IgD-negative memory B cell (primary cell): Measurements from ENCODE around the gene CELA2A. TPM values are rescaled to one million over a fixed set of nuclear protein-coding genes. Genes with fewer than 3 reads are reported as not detected.

Source experiments
- H3K27ac Mint-ChIP-seq, 3 donors: one replicate each; pipeline ENCODE4 v1.8.0; 2020 to 2022; ENCODE audit warnings: mild to moderate bottlenecking in 3 of 3, mixed read lengths in 3 of 3, moderate library complexity in 1 of 3
- H3K27me3 Mint-ChIP-seq: one replicate; pipeline ENCODE4 v1.8.0; 2021; ENCODE audit warnings: mixed read lengths
- H3K36me3 Mint-ChIP-seq: one replicate; pipeline ENCODE4 v1.8.0; 2020; ENCODE audit warnings: mild to moderate bottlenecking, mixed read lengths
- H3K4me1 Mint-ChIP-seq, 3 donors: one replicate each; pipeline ENCODE4 v1.8.0; 2020 to 2022; ENCODE audit warnings: mixed read lengths in 3 of 3, mild to moderate bottlenecking in 1 of 3
- H3K4me3 Mint-ChIP-seq, 4 donors: one replicate each; pipeline ENCODE4 v1.8.0; 2020 to 2022; ENCODE audit warnings: mild to moderate bottlenecking in 4 of 4, mixed read lengths in 4 of 4, moderate library complexity in 3 of 4
- H3K9me3 Mint-ChIP-seq, 3 donors: one replicate each; pipeline ENCODE4 v1.8.0; 2020 to 2021; ENCODE audit warnings: mixed read lengths in 3 of 3, mild to moderate bottlenecking in 1 of 3
- polyA plus RNA-seq: library from polyadenylated mRNA; unstranded; fragments of 300-500 nt; fragmentation: Illumina TruSeq; gene quantifications from one replicate; pipeline ENCODE4 v1.2.3, GENCODE V29; 2021

Gene CELA2A
- polyA plus RNA-seq, result not detected

- Mint-ChIP-seq H3K27ac (no peak within 1 kb of the TSS), H3K4me3 (no peak within 1 kb of the TSS), H3K36me3 (no peaks in the 10 kb centered on the region), H3K27me3 (peaks cover 6% of the 10 kb centered on the region), H3K4me1 (no peaks in the 10 kb centered on the region), H3K9me3 (peaks cover 0 to 2% (median 0%) of the 10 kb centered on the region in 3 donors)
Measured at GRCh38 chr1:15456313-15456954, at the start of gene CELA2A. Gene CELA2A (plus strand): TSS chr1:15456732. CDS start chr1:15456754, 22 bp downstream.

GRCh38 chr1:15407580-15407979 is 49.0 kb upstream of the CELA2A start:
- peak overlapping the region in 2 of 4 donors; percentile 55 to 72 for H3K4me3 Mint-ChIP-seq
- H3K27ac Mint-ChIP-seq, result peak overlapping the region; percentile 33 to 94 (median 85)
- H3K36me3 Mint-ChIP-seq, result no peaks in the 10 kb centered on the region
- no peaks in the 10 kb centered on the region for H3K9me3 Mint-ChIP-seq
- H3K27me3 Mint-ChIP-seq, result no peaks in the 10 kb centered on the region
- peaks cover 13 to 18% (median 14%) of the 10 kb centered on the region in 3 donors for H3K4me1 Mint-ChIP-seq

GRCh38 chr1:15408890-15409387 is 47.6 kb upstream of the CELA2A start:
- no peaks in the 10 kb centered on the region for H3K36me3 Mint-ChIP-seq

GRCh38 chr1:15409388-15410222 is 46.9 kb upstream of the CELA2A start, which contains the start of gene EFHD2:
Gene EFHD2 (plus strand): TSS chr1:15409888. CDS start chr1:15409972, 84 bp downstream.
- no peaks in the 10 kb centered on the region for H3K27me3 Mint-ChIP-seq
- H3K36me3 Mint-ChIP-seq, result no peaks in the 10 kb centered on the region
- peaks cover 16 to 22% (median 21%) of the 10 kb centered on the region in 3 donors for H3K4me1 Mint-ChIP-seq
- peak within 1 kb of the TSS; percentile 87 to 96 (median 92) for H3K27ac Mint-ChIP-seq
- peak within 1 kb of the TSS; percentile 88 to 98 (median 92) for H3K4me3 Mint-ChIP-seq
- no peaks in the 10 kb centered on the region for H3K9me3 Mint-ChIP-seq

More at GRCh38 chr1:15408890-15409387, 47.6 kb upstream of the CELA2A start:
- no peaks in the 10 kb centered on the region for H3K9me3 Mint-ChIP-seq
- no peaks in the 10 kb centered on the region for H3K27me3 Mint-ChIP-seq
- peaks cover 13 to 20% (median 19%) of the 10 kb centered on the region in 3 donors for H3K4me1 Mint-ChIP-seq
- peak overlapping the region; percentile 84 to 94 (median 85) for H3K27ac Mint-ChIP-seq
- peak overlapping the region; percentile 55 to 98 (median 78) for H3K4me3 Mint-ChIP-seq

GRCh38 chr1:15410223-15410883 is 46.2 kb upstream of the CELA2A start:
- no peaks in the 10 kb centered on the region for H3K36me3 Mint-ChIP-seq
- peaks cover 23 to 28% (median 27%) of the 10 kb centered on the region in 3 donors for H3K4me1 Mint-ChIP-seq
- H3K27ac Mint-ChIP-seq, result peak overlapping the region; percentile 87 to 96 (median 92)
- peak overlapping the region; percentile 88 to 98 (median 92) for H3K4me3 Mint-ChIP-seq
- H3K9me3 Mint-ChIP-seq, result no peaks in the 10 kb centered on the region
- H3K27me3 Mint-ChIP-seq, result no peaks in the 10 kb centered on the region

GRCh38 chr1:15410884-15411245 is 45.7 kb upstream of the CELA2A start:
- peak overlapping the region; percentile 88 to 98 (median 92) for H3K4me3 Mint-ChIP-seq
- H3K27me3 Mint-ChIP-seq, result no peaks in the 10 kb centered on the region
- no peaks in the 10 kb centered on the region for H3K36me3 Mint-ChIP-seq
- no peaks in the 10 kb centered on the region for H3K9me3 Mint-ChIP-seq
- H3K4me1 Mint-ChIP-seq, result peaks cover 27 to 32% (median 32%) of the 10 kb centered on the region in 3 donors
- peak overlapping the region; percentile 76 to 96 (median 87) for H3K27ac Mint-ChIP-seq

- Mint-ChIP-seq H3K4me3 (peak overlapping the region; percentile 88 to 98 (median 92)), H3K27ac (peak overlapping the region; percentile 91 to 96 (median 94)), H3K9me3 (no peaks in the 10 kb centered on the region), H3K4me1 (peaks cover 35 to 40% (median 40%) of the 10 kb centered on the region in 3 donors), H3K27me3 (no peaks in the 10 kb centered on the region), H3K36me3 (no peaks in the 10 kb centered on the region)
Measured at GRCh38 chr1:15411593-15412137, 44.9 kb upstream of the CELA2A start.

GRCh38 chr1:15412175-15412800 is 44.2 kb upstream of the CELA2A start:
- Mint-ChIP-seq H3K36me3 (no peaks in the 10 kb centered on the region), H3K4me1 (peaks cover 42 to 46% (median 45%) of the 10 kb centered on the region in 3 donors), H3K27ac (peak overlapping the region; percentile 91 to 96 (median 94)), H3K4me3 (peak overlapping the region; percentile 88 to 98 (median 92)), H3K27me3 (no peaks in the 10 kb centered on the region), H3K9me3 (no peaks in the 10 kb centered on the region)

GRCh38 chr1:15412843-15413242 is 43.7 kb upstream of the CELA2A start:
- H3K27me3 Mint-ChIP-seq, result no peaks in the 10 kb centered on the region
- H3K27ac Mint-ChIP-seq, result peak overlapping the region; percentile 53 to 91 (median 64)
- peaks cover 47 to 51% (median 49%) of the 10 kb centered on the region in 3 donors for H3K4me1 Mint-ChIP-seq
- peak overlapping the region in 2 of 4 donors; percentile 88 to 96 for H3K4me3 Mint-ChIP-seq
- H3K36me3 Mint-ChIP-seq, result no peaks in the 10 kb centered on the region
- no peaks in the 10 kb centered on the region for H3K9me3 Mint-ChIP-seq

- H3K27ac Mint-ChIP-seq, result peak overlapping the region; percentile 64 to 79 (median 73)
- H3K4me3 Mint-ChIP-seq, result peak overlapping the region in 2 of 4 donors; percentile 30 to 78
- no peaks in the 10 kb centered on the region for H3K36me3 Mint-ChIP-seq
Measured at GRCh38 chr1:15413563-15414444, 42.7 kb upstream of the CELA2A start.

GRCh38 chr1:15414445-15414983 is 42.0 kb upstream of the CELA2A start:
- Mint-ChIP-seq H3K4me3 (peak overlapping the region in 2 of 4 donors; percentile 65 to 77), H3K9me3 (no peaks in the 10 kb centered on the region), H3K27ac (peak overlapping the region in 1 of 3 donors; percentile 79)

More at GRCh38 chr1:15413563-15414444, 42.7 kb upstream of the CELA2A start:
- no peaks in the 10 kb centered on the region for H3K27me3 Mint-ChIP-seq
- H3K4me1 Mint-ChIP-seq, result peaks cover 47 to 51% (median 50%) of the 10 kb centered on the region in 3 donors
- H3K9me3 Mint-ChIP-seq, result no peaks in the 10 kb centered on the region

GRCh38 chr1:15417059-15417934 is 39.2 kb upstream of the CELA2A start:
- Mint-ChIP-seq H3K4me3 (peak overlapping the region in 3 of 4 donors; percentile 58 to 87 (median 77)), H3K27ac (peak overlapping the region; percentile 79 to 93 (median 91)), H3K9me3 (no peaks in the 10 kb centered on the region), H3K4me1 (peaks cover 34 to 40% (median 38%) of the 10 kb centered on the region in 3 donors), H3K27me3 (no peaks in the 10 kb centered on the region), H3K36me3 (peaks cover 3% of the 10 kb centered on the region)

More at GRCh38 chr1:15414445-15414983, 42.0 kb upstream of the CELA2A start:
- Mint-ChIP-seq H3K4me1 (peaks cover 42 to 49% (median 45%) of the 10 kb centered on the region in 3 donors), H3K36me3 (no peaks in the 10 kb centered on the region), H3K27me3 (no peaks in the 10 kb centered on the region)
